Astrocyte of the spinal cord (primary cell): ENCODE measurements around the gene WASHC3.

Source experiments
- DNase-seq: peaks from one replicate; pipeline ENCODE4 v3.0.0; 2011; ENCODE audit warnings: low read depth, low spot score
- H3K4me3 ChIP-seq: 2 replicates; pipeline ENCODE4 v1.5.1; 2011; ENCODE audit warnings: low read depth, mild to moderate bottlenecking, low read length, moderate library complexity
- in situ Hi-C: cut with HindIII; loops from 2 replicates; pipeline ENCODE4 v1.10.0; 2017; ENCODE audit warnings: low sequenced_read_pairs
- TF ChIP-seq, protein P1 (sequence below): IDR thresholded peaks from 2 replicates; pipeline ENCODE4 v1.5.1; 2012; ENCODE audit warnings: low read depth, mild to moderate bottlenecking, low read length, inconsistent platforms

The WASHC3 gene

GRCh38 chr12:101963697-101964096 is 98.1 kb downstream of the WASHC3 start:
- TF ChIP-seq, protein P1, sequence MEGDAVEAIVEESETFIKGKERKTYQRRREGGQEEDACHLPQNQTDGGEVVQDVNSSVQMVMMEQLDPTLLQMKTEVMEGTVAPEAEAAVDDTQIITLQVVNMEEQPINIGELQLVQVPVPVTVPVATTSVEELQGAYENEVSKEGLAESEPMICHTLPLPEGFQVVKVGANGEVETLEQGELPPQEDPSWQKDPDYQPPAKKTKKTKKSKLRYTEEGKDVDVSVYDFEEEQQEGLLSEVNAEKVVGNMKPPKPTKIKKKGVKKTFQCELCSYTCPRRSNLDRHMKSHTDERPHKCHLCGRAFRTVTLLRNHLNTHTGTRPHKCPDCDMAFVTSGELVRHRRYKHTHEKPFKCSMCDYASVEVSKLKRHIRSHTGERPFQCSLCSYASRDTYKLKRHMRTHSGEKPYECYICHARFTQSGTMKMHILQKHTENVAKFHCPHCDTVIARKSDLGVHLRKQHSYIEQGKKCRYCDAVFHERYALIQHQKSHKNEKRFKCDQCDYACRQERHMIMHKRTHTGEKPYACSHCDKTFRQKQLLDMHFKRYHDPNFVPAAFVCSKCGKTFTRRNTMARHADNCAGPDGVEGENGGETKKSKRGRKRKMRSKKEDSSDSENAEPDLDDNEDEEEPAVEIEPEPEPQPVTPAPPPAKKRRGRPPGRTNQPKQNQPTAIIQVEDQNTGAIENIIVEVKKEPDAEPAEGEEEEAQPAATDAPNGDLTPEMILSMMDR = no peak
- DNase-seq = no peak
- in situ Hi-C loops = no loop called here
- no peak overlapping the region for H3K4me3 ChIP-seq
